Measurements from ENCODE around the gene HEBP2. TPM values are rescaled to one million over a fixed set of nuclear protein-coding genes. Genes with fewer than 3 reads are reported as not detected.
A peak's percentile ranks its signal among the peaks of the same experiment; 100 is the strongest.

The HEBP2 gene
- total and polyA plus RNA-seq, 4 donors, result 14.4 to 56.9 (median 25.7) TPM

DNA sequence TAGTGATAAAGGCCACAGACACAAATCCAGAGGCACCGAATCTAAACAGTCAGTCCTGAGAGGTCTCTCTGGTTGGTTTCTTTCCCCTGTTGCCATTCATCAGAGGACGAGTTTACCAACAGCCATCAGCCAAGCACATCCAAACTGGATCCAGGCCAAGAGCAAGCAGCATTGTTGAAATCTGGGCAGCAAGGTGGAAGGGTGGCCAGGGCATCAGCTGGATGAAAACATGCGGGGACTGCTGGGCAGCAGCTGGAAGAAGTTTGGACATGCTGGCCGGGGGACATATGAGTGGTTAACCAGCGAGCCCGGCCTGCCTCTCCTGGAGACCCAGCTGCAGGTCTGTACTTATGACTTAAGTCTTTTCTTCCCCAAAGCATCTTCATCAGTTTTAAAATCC is 26.2 kb upstream of the HEBP2 start, which contains the start of gene SMIM28:
Gene SMIM28 (plus strand): TSS at position 62 of the 400 bp plus-strand sequence. CDS start 168 bp downstream, at position 230.
- ATAC-seq (ENCODE audit: insufficient read depth, low FRiP score) (no peak), DNase-seq (no peak)
- Histone ChIP-seq H3K36me3 (ENCODE audit: control insufficient read depth in 4 of 4, insufficient read depth in 4 of 4, low read length in 4 of 4) (no peaks in the 10 kb centered on the region), H3K4me3 (no peak within 1 kb of the TSS), H3K27ac (ENCODE audit: low read depth in 1 of 2, low read length in 1 of 2) (no peak within 1 kb of the TSS), H3K4me1 (ENCODE audit: control insufficient read depth in 5 of 5, insufficient read depth in 5 of 5, low read length in 5 of 5) (peaks cover 0 to 2% (median 0%) of the 10 kb centered on the region in 5 donors), H3K9me3 (ENCODE audit: control insufficient read depth in 4 of 4, insufficient read depth in 3 of 4, low read length in 3 of 4) (no peaks in the 10 kb centered on the region), H3K9ac (ENCODE audit: insufficient read depth in 1 of 2, low read length in 2 of 2) (no peak within 1 kb of the TSS), H3K27me3 (ENCODE audit: control insufficient read depth in 3 of 3, insufficient read depth in 3 of 3, low read length in 2 of 3) (no peaks in the 10 kb centered on the region)
- TF ChIP-seq, protein P1, sequence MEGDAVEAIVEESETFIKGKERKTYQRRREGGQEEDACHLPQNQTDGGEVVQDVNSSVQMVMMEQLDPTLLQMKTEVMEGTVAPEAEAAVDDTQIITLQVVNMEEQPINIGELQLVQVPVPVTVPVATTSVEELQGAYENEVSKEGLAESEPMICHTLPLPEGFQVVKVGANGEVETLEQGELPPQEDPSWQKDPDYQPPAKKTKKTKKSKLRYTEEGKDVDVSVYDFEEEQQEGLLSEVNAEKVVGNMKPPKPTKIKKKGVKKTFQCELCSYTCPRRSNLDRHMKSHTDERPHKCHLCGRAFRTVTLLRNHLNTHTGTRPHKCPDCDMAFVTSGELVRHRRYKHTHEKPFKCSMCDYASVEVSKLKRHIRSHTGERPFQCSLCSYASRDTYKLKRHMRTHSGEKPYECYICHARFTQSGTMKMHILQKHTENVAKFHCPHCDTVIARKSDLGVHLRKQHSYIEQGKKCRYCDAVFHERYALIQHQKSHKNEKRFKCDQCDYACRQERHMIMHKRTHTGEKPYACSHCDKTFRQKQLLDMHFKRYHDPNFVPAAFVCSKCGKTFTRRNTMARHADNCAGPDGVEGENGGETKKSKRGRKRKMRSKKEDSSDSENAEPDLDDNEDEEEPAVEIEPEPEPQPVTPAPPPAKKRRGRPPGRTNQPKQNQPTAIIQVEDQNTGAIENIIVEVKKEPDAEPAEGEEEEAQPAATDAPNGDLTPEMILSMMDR (IDR thresholded peaks at IDR 0.05; ENCODE audit: control extremely low read depth, extremely low read depth), result no peak
- 84 to 86% methylated on average over 6 of the region's 6 CpGs for WGBS, 2 donors

DNA sequence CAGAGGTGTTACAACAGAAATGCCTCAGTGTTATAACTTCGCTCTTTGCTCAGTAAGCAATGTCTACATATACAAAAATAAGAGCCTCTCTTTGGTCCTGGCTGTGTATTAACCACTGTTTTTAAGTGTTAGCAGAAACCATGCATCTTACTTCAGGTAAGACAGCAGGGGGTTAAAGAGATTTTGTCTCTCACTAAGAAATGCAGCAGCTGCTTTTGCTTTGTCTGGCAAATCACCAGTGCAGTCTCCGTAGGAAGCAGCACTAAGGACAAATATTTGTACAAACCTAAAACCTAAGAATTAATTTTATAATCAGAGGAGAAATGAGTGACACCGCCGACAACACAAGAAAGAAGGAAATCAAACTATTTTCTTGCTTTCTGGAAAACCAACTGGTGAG is 25.6 kb upstream of the HEBP2 start:
- H3K4me3 ChIP-seq, result no peak overlapping the region
- no peaks in the 10 kb centered on the region for H3K36me3 ChIP-seq (ENCODE audit: control insufficient read depth in 4 of 4, insufficient read depth in 4 of 4, low read length in 4 of 4)
- DNase-seq (no peak), ATAC-seq (ENCODE audit: insufficient read depth, low FRiP score) (no peak)
- TF ChIP-seq, protein P1 (IDR thresholded peaks at IDR 0.05; ENCODE audit: control extremely low read depth, extremely low read depth), result no peak
- H3K9me3 ChIP-seq (ENCODE audit: control insufficient read depth in 4 of 4, insufficient read depth in 3 of 4, low read length in 3 of 4), result no peaks in the 10 kb centered on the region
- WGBS, 2 donors, result 72 to 83% methylated on average over 4 of the region's 4 CpGs
- no peak overlapping the region for H3K27ac ChIP-seq (ENCODE audit: low read depth in 1 of 2, low read length in 1 of 2)
- peaks cover 0 to 2% (median 0%) of the 10 kb centered on the region in 5 donors for H3K4me1 ChIP-seq (ENCODE audit: control insufficient read depth in 5 of 5, insufficient read depth in 5 of 5, low read length in 5 of 5)
- H3K27me3 ChIP-seq (ENCODE audit: control insufficient read depth in 3 of 3, insufficient read depth in 3 of 3, low read length in 2 of 3), result no peaks in the 10 kb centered on the region
- H3K9ac ChIP-seq (ENCODE audit: insufficient read depth in 1 of 2, low read length in 2 of 2), result no peak overlapping the region

DNA sequence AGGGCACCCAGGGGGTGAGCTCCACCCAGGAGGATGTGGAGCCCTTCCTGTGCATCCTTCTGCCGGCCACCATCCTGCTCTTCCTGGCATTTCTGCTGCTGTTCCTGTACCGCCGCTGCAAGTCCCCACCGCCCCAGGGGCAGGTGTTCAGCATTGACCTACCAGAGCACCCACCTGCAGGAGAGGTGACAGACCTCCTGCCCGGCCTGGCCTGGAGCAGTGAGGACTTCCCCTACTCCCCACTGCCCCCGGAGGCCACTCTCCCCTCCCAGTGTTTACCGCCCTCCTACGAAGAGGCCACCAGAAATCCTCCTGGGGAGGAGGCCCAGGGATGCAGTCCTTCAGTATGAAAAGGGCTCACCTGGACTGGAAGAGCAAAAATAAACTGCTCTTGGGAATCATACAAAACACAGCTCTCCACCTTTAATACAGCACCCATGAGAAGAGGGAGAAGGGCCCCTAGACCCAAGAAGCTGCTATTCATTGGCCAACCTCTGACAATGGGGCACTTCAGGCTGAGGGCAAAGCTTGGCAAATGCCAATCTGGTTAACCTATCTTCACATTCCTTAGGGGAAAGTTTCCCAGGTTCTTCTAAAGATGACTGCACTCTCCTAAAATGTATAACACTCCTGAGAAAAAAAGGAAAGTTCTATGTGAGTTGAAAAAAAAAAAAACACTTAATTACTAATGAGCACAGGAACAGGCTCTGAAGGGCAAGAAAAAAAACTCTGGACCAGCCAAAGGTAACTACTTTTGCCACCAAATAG is 21.3 kb upstream of the HEBP2 start:
- H3K4me1 ChIP-seq (ENCODE audit: control insufficient read depth in 5 of 5, insufficient read depth in 5 of 5, low read length in 5 of 5), result peaks cover 0 to 2% (median 0%) of the 10 kb centered on the region in 5 donors
- H3K36me3 ChIP-seq (ENCODE audit: control insufficient read depth in 4 of 4, insufficient read depth in 4 of 4, low read length in 4 of 4), result no peaks in the 10 kb centered on the region
- no peak overlapping the region for H3K27ac ChIP-seq (ENCODE audit: low read depth in 1 of 2, low read length in 1 of 2)
- TF ChIP-seq, protein P1 (IDR thresholded peaks at IDR 0.05; ENCODE audit: control extremely low read depth, extremely low read depth), result no peak
- DNase-seq (peak in 2 of 3 donors; percentile 9 to 24), ATAC-seq (ENCODE audit: insufficient read depth, low FRiP score) (no peak)
- H3K9me3 ChIP-seq (ENCODE audit: control insufficient read depth in 4 of 4, insufficient read depth in 3 of 4, low read length in 3 of 4), result no peaks in the 10 kb centered on the region
- H3K9ac ChIP-seq (ENCODE audit: insufficient read depth in 1 of 2, low read length in 2 of 2), result no peak overlapping the region
- WGBS, 2 donors, result 67 to 72% methylated on average over 8 of the region's 8 CpGs
- H3K4me3 ChIP-seq, result no peak overlapping the region
- no peaks in the 10 kb centered on the region for H3K27me3 ChIP-seq (ENCODE audit: control insufficient read depth in 3 of 3, insufficient read depth in 3 of 3, low read length in 2 of 3)

Data from lung (tissue), 12 donors.